ENCODE data around the gene C10orf120.

DNA sequence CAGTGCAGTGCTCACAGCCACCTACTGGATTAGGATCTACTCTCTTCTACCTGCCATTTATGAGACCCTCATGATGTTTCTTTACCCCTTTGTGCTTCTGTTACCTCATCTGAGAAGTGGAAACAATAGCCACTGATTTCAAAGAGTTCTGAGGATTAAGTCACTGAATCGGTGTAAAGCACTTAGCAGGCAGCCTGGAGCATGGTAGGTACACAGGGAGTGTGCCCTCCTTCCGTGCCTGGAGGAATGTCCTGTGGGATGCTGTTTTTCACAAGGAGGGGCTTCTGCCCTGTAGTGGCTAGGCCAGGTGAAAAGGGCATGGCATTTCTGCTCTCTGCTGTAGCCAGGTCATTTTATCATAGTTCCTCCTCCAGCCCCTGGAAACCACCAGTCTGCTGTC is 44.6 kb upstream of the C10orf120 start:
- TF ChIP-seq ZNF121 (CRISPR knock-in tag; conservative IDR thresholded peaks at IDR 0.05) = no peak
- no peak for TF ChIP-seq RHOXF2B (CRISPR knock-in tag; conservative IDR thresholded peaks at IDR 0.05)
- TF ChIP-seq, protein P1, sequence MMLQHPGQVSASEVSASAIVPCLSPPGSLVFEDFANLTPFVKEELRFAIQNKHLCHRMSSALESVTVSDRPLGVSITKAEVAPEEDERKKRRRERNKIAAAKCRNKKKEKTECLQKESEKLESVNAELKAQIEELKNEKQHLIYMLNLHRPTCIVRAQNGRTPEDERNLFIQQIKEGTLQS (IDR thresholded peaks at IDR 0.05) = no peak
- TF ChIP-seq, protein P1 (CRISPR knock-in tag; conservative IDR thresholded peaks at IDR 0.05) = no peak
- no peak for TF ChIP-seq SP1 (CRISPR knock-in tag; IDR thresholded peaks at IDR 0.05)
- no peak for TF ChIP-seq EZH2 (IDR thresholded peaks at IDR 0.05; ENCODE audit: borderline replicate concordance, low read depth, low read length)
- TF ChIP-seq RBFOX2 (IDR thresholded peaks at IDR 0.05; ENCODE audit: low read depth, low read length) = no peak
- TF ChIP-seq HNRNPH1 (optimal IDR thresholded peaks at IDR 0.05; ENCODE audit: low read depth, low read length) = no peak
- TF ChIP-seq, protein P2, sequence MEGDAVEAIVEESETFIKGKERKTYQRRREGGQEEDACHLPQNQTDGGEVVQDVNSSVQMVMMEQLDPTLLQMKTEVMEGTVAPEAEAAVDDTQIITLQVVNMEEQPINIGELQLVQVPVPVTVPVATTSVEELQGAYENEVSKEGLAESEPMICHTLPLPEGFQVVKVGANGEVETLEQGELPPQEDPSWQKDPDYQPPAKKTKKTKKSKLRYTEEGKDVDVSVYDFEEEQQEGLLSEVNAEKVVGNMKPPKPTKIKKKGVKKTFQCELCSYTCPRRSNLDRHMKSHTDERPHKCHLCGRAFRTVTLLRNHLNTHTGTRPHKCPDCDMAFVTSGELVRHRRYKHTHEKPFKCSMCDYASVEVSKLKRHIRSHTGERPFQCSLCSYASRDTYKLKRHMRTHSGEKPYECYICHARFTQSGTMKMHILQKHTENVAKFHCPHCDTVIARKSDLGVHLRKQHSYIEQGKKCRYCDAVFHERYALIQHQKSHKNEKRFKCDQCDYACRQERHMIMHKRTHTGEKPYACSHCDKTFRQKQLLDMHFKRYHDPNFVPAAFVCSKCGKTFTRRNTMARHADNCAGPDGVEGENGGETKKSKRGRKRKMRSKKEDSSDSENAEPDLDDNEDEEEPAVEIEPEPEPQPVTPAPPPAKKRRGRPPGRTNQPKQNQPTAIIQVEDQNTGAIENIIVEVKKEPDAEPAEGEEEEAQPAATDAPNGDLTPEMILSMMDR (IDR thresholded peaks at IDR 0.05 in 2 of 3, conservative IDR thresholded peaks at IDR 0.05 in 1 of 3; ENCODE audit: insufficient read depth in 2 of 3, low read depth in 1 of 3, low read length in 3 of 3) = no peak
- no peak for TF ChIP-seq ZNF146 (CRISPR knock-in tag; IDR thresholded peaks at IDR 0.05; ENCODE audit: unreplicated experiment)
- TF ChIP-seq POLR2A (conservative IDR thresholded peaks at IDR 0.05) = no peak
- no peak for TF ChIP-seq ZNF384 (IDR thresholded peaks at IDR 0.05; ENCODE audit: low read depth, low read length)
- TF ChIP-seq CBFA2T3 (IDR thresholded peaks at IDR 0.05) = no peak
- no peak for TF ChIP-seq ZNF165 (CRISPR knock-in tag; IDR thresholded peaks at IDR 0.05; ENCODE audit: borderline replicate concordance)
- TF ChIP-seq FOSL1 (tag; conservative IDR thresholded peaks at IDR 0.05) = no peak
